ENCODE results near the gene TM4SF1. TPM values are rescaled to one million over a fixed set of nuclear protein-coding genes. Genes with fewer than 3 reads are reported as not detected.

Gene TM4SF1
- total and polyA plus RNA-seq, 2 experiments from 2014 or later, result 0.10 to 0.74 TPM

DNA sequence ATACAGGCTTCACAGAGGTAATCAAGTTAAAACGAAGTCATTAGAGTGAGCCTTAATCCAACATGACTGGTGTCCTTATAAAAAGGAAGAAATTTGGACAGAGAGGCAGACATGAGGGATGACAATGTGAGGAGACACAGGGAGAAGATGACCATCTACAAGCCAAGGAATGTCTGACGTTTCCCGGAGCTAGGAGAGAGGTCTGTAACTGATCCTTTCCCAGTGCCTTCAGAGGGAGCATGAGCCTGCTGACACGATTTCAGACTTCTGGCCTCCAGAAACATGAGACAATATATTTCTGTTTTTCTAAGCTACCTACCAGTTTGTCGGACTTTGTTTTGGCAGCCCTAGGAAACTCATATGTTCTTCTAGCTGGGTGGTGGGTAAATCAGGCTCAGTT, 15.1 kb downstream of the TM4SF1 start:
- peaks cover 13% of the 10 kb centered on the region for H3K4me1 Mint-ChIP-seq
- no peak overlapping the region for H3K4me2 ChIP-seq
- no peak overlapping the region for H3K27ac ChIP-seq (ENCODE audit: low read depth)

More for the DNA sequence above, 15.1 kb downstream of the TM4SF1 start:
- H4K20me1 ChIP-seq (replicated peaks; ENCODE audit: insufficient read depth), result no peaks in the 10 kb centered on the region
- no peaks in the 10 kb centered on the region for H3K79me2 ChIP-seq (replicated peaks; ENCODE audit: insufficient read depth)
- no peaks in the 10 kb centered on the region for H3K27me3 ChIP-seq (ENCODE audit: insufficient read depth)
- no peaks in the 10 kb centered on the region for H3K9me2 ChIP-seq (ENCODE audit: insufficient read depth)
- DNase-seq (ENCODE audit: low spot score) (no peak), ATAC-seq (no peak)
- no peaks in the 10 kb centered on the region for H3K36me3 ChIP-seq (ENCODE audit: insufficient read depth)
- Mint-ChIP-seq H3K27me3 (ENCODE audit: insufficient read depth, low read depth, poor library complexity) (peaks cover 4% of the 10 kb centered on the region), H3K27ac (no peak overlapping the region), H3K4me3 (no peak overlapping the region), H3K9me3 (no peaks in the 10 kb centered on the region), H3K36me3 (ENCODE audit: low read depth) (no peaks in the 10 kb centered on the region)
- no peak for TF ChIP-seq POLR2AphosphoS5 (IDR thresholded peaks at IDR 0.05; ENCODE audit: low read depth)
- no peak for TF ChIP-seq ETS1 (IDR thresholded peaks at IDR 0.05)
- no peak for TF ChIP-seq NANOG (IDR thresholded peaks at IDR 0.05; ENCODE audit: borderline replicate concordance)
- TF ChIP-seq ZNF331 (CRISPR knock-in tag; IDR thresholded peaks at IDR 0.05; ENCODE audit: low read depth), result no peak
- TF ChIP-seq ZNF114 (CRISPR knock-in tag; IDR thresholded peaks at IDR 0.05), result no peak
- no peak for TF ChIP-seq REST (IDR thresholded peaks at IDR 0.05; ENCODE audit: unreplicated experiment)
- no peak for TF ChIP-seq ZNF462 (CRISPR knock-in tag; IDR thresholded peaks at IDR 0.05)
- no peak for TF ChIP-seq CTCF (conservative IDR thresholded peaks at IDR 0.05; ENCODE audit: low read depth in 2 of 2)
- no peak for TF ChIP-seq EZH2phosphoT487 (IDR thresholded peaks at IDR 0.05; ENCODE audit: unreplicated experiment)
- TF ChIP-seq STAT1 (IDR thresholded peaks at IDR 0.05; ENCODE audit: unreplicated experiment), result no peak
- no peak for TF ChIP-seq EZH2 (IDR thresholded peaks at IDR 0.05; ENCODE audit: low read depth, unreplicated experiment)
- no peak for TF ChIP-seq JUNB (IDR thresholded peaks at IDR 0.05; ENCODE audit: unreplicated experiment)
- TF ChIP-seq CREB1 (CRISPR knock-in tag; IDR thresholded peaks at IDR 0.05; ENCODE audit: low read depth), result no peak
- H3K4me3 ChIP-seq, result no peak overlapping the region
- no peak overlapping the region for H2AFZ ChIP-seq
- no peaks in the 10 kb centered on the region for H3F3A ChIP-seq (replicated peaks; ENCODE audit: low read depth)
- H3K4me1 ChIP-seq (ENCODE audit: insufficient read depth), result peaks cover 12% of the 10 kb centered on the region; the same call in 1 of the 2 replicates
